ENCODE data around the gene PPP2R2C.

PPP2R2C gene

DNA sequence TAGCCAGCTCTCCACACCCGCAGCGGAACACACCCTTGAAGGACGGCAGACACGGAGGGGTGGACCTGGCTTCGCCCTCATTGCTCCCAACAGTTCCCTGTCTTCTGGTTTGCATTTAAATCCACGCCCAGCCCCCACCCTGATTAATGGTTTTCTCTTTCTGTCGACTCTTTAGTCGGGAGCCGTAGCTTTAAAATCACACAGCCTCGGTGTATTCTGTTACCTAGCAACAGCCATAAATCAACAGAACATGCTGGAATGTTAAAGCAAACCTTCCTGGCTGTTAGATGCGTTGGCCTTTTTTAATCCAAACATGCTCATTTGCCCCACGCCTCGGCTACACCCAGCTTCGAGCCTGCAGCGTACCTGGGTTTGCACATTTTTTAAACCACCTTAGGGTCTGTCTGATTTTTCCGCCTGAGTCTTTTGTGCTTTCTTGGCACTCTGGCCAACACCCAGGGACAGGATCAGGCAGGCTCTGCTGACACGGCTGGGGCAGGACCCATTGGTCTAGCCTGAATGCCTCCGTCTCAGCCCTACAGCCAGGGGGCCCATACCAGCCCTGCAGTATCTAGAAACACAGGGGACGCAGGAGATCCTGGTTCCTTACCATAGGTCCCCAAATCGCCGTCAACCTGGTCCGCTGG is 21.4 kb upstream of the PPP2R2C start:
- no peak for TF ChIP-seq ZFX (IDR thresholded peaks at IDR 0.05; ENCODE audit: borderline replicate concordance)
- no peak for TF ChIP-seq CTCF (IDR thresholded peaks at IDR 0.05)
- no peak overlapping the region for H3K27ac ChIP-seq

DNA sequence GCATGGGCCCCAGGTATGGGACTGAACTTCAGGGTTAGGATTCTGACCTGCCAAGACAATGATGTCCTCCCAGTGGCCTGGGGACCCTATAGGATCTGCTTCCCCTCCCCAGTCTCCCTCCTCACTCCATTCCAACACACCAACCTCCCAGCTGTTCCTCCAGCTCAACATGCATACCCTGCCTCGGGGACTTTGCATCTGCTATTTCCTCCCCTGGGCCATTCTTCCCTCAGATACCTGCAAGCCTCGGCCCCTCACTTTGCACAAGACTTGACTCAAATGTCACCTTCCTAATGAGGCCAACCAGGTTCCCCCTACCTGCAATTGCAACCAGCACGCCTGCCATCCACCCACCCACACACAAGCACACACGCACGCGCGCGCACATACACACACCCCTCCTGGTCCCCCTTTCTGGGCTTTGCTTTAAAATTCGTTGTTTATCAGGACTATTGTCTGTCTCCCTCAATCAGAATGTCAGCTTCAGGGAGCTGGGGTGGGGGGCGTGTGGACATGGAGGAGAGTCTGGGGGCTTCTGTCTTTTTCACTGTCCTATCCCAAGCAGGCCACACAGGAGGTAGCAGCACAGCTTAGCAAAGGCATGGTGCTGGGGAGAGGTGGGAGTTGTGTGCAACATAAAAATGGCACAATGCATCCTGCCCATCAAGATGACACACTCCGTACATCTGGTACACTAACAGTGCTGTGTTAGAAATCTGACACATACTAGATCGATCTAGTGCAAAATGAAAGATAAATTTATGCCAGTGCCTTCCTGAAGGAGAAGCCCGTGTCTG is 20.6 kb upstream of the PPP2R2C start:
- H3K27ac ChIP-seq = no peak overlapping the region
- TF ChIP-seq ZFX (IDR thresholded peaks at IDR 0.05; ENCODE audit: borderline replicate concordance) (no peak), CTCF (IDR thresholded peaks at IDR 0.05) (no peak)

DNA sequence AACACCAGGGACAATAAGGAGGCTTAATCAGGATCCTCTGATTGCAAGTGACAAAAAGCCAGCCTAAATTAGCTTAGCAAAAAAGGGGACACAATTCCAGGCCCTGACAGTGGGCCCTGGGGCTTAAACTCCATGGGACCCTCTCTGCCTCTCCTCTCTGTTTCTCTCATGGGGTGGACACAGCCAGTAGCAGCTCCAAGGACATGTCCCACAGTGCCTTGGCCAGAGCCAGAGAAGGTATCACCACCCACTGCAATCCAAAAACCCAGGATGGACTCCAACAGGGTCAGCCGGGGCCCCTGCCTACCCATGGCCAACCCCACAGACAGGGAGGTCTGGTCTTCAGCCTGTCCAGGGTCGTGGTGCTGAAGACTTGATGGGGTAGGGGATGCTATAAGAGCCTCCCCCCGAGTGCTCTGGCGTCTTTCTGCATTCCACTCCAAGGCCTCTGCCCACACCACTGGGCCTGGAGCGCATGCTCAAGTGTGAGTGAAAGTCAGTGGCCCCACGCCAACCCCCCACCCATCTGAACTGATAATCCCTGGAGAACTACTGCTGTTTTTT is 19.7 kb upstream of the PPP2R2C start:
- no peak overlapping the region for H3K27ac ChIP-seq
- no peak for TF ChIP-seq CTCF (IDR thresholded peaks at IDR 0.05)
- no peak for TF ChIP-seq ZFX (IDR thresholded peaks at IDR 0.05; ENCODE audit: borderline replicate concordance)

DNA sequence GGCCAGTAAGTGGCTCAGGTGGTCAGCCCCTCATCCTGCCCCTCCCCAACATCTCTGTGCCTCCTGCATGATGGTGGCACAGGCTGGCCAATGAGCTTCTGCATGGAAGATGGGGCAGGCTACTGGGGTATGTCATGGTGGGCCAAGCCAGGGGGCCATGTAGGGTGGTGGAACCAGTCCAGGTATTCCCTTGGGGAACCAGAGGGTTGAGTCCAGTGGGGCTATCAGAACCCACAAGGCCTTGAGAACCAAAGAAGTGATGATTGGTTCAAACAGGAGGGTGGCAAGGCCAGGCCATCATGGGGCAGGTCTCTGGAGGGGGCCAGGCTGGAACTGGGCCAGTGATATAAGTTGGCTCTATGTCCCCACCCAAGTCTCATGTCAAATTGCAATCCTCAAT is 18.8 kb upstream of the PPP2R2C start:
- TF ChIP-seq CTCF (IDR thresholded peaks at IDR 0.05) (no peak), ZFX (IDR thresholded peaks at IDR 0.05; ENCODE audit: borderline replicate concordance) (no peak)
- no peak overlapping the region for H3K27ac ChIP-seq

GRCh38 chr4:6489927-6490326 is 17.5 kb upstream of the PPP2R2C start:
- TF ChIP-seq CTCF (IDR thresholded peaks at IDR 0.05) (no peak), ZFX (IDR thresholded peaks at IDR 0.05; ENCODE audit: borderline replicate concordance) (no peak)
- no peak overlapping the region for H3K27ac ChIP-seq

DNA sequence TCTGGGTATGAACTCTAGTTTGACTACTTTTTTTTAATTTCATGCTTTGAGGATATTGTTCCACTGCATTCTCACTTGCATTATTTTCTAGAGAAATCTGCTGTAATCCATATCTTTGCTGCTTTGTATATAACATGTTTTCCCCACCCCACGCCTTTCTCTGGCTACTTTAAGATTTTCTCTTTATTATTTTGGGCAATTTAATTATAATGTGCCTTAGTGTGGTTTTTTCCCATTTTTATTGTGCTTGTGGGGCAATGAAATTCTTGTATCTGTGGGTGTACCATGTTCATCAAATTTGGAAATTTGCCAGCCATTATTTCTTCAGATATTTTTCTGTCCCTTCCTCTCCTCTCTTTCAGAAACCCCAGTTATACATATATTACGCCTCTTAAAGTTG is 15.1 kb upstream of the PPP2R2C start:
- no peak overlapping the region for H3K27ac ChIP-seq
- TF ChIP-seq CTCF (IDR thresholded peaks at IDR 0.05) (no peak), ZFX (IDR thresholded peaks at IDR 0.05; ENCODE audit: borderline replicate concordance) (no peak)
